ENCODE measurements around the gene RCAN2.

DNA sequence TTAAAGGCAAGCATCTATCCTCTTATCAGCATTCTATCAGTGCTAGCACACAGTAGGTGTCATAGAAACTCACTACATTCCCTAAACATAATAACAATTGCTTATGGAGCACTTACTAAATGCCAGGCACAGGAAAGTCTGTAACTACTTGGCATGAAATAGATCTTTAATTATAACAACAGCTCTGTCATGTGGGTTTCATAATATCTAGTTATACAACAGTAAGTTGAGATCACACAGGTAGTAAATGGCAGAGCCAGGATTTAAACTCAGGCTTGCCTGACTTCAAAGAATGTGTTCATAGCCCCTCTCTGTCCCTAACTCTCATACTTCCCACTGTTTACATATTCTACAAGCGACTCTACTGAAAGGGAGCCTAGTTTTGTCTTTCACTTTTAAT is 254.5 kb downstream of the RCAN2 start:
- no peak for TF ChIP-seq EZH2 (IDR thresholded peaks at IDR 0.05; ENCODE audit: low read depth, unreplicated experiment)
- TF ChIP-seq EZH2phosphoT487 (IDR thresholded peaks at IDR 0.05; ENCODE audit: unreplicated experiment) = no peak
- TF ChIP-seq POLR2AphosphoS5 (IDR thresholded peaks at IDR 0.05; ENCODE audit: low read depth) = no peak
- TF ChIP-seq, protein P1, sequence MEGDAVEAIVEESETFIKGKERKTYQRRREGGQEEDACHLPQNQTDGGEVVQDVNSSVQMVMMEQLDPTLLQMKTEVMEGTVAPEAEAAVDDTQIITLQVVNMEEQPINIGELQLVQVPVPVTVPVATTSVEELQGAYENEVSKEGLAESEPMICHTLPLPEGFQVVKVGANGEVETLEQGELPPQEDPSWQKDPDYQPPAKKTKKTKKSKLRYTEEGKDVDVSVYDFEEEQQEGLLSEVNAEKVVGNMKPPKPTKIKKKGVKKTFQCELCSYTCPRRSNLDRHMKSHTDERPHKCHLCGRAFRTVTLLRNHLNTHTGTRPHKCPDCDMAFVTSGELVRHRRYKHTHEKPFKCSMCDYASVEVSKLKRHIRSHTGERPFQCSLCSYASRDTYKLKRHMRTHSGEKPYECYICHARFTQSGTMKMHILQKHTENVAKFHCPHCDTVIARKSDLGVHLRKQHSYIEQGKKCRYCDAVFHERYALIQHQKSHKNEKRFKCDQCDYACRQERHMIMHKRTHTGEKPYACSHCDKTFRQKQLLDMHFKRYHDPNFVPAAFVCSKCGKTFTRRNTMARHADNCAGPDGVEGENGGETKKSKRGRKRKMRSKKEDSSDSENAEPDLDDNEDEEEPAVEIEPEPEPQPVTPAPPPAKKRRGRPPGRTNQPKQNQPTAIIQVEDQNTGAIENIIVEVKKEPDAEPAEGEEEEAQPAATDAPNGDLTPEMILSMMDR (conservative IDR thresholded peaks at IDR 0.05; ENCODE audit: low read depth in 2 of 2) = no peak
- TF ChIP-seq CREB1 (CRISPR knock-in tag; IDR thresholded peaks at IDR 0.05; ENCODE audit: low read depth) = no peak
- TF ChIP-seq JUNB (IDR thresholded peaks at IDR 0.05; ENCODE audit: unreplicated experiment) = no peak
- TF ChIP-seq STAT1 (IDR thresholded peaks at IDR 0.05; ENCODE audit: unreplicated experiment) = no peak
- TF ChIP-seq ZNF331 (CRISPR knock-in tag; IDR thresholded peaks at IDR 0.05; ENCODE audit: low read depth) = no peak
- TF ChIP-seq, protein P2, sequence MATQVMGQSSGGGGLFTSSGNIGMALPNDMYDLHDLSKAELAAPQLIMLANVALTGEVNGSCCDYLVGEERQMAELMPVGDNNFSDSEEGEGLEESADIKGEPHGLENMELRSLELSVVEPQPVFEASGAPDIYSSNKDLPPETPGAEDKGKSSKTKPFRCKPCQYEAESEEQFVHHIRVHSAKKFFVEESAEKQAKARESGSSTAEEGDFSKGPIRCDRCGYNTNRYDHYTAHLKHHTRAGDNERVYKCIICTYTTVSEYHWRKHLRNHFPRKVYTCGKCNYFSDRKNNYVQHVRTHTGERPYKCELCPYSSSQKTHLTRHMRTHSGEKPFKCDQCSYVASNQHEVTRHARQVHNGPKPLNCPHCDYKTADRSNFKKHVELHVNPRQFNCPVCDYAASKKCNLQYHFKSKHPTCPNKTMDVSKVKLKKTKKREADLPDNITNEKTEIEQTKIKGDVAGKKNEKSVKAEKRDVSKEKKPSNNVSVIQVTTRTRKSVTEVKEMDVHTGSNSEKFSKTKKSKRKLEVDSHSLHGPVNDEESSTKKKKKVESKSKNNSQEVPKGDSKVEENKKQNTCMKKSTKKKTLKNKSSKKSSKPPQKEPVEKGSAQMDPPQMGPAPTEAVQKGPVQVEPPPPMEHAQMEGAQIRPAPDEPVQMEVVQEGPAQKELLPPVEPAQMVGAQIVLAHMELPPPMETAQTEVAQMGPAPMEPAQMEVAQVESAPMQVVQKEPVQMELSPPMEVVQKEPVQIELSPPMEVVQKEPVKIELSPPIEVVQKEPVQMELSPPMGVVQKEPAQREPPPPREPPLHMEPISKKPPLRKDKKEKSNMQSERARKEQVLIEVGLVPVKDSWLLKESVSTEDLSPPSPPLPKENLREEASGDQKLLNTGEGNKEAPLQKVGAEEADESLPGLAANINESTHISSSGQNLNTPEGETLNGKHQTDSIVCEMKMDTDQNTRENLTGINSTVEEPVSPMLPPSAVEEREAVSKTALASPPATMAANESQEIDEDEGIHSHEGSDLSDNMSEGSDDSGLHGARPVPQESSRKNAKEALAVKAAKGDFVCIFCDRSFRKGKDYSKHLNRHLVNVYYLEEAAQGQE (IDR thresholded peaks at IDR 0.05; ENCODE audit: unreplicated experiment) = no peak
- TF ChIP-seq, protein P3, sequence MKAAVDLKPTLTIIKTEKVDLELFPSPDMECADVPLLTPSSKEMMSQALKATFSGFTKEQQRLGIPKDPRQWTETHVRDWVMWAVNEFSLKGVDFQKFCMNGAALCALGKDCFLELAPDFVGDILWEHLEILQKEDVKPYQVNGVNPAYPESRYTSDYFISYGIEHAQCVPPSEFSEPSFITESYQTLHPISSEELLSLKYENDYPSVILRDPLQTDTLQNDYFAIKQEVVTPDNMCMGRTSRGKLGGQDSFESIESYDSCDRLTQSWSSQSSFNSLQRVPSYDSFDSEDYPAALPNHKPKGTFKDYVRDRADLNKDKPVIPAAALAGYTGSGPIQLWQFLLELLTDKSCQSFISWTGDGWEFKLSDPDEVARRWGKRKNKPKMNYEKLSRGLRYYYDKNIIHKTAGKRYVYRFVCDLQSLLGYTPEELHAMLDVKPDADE (IDR thresholded peaks at IDR 0.05) = no peak
- TF ChIP-seq, protein P4, sequence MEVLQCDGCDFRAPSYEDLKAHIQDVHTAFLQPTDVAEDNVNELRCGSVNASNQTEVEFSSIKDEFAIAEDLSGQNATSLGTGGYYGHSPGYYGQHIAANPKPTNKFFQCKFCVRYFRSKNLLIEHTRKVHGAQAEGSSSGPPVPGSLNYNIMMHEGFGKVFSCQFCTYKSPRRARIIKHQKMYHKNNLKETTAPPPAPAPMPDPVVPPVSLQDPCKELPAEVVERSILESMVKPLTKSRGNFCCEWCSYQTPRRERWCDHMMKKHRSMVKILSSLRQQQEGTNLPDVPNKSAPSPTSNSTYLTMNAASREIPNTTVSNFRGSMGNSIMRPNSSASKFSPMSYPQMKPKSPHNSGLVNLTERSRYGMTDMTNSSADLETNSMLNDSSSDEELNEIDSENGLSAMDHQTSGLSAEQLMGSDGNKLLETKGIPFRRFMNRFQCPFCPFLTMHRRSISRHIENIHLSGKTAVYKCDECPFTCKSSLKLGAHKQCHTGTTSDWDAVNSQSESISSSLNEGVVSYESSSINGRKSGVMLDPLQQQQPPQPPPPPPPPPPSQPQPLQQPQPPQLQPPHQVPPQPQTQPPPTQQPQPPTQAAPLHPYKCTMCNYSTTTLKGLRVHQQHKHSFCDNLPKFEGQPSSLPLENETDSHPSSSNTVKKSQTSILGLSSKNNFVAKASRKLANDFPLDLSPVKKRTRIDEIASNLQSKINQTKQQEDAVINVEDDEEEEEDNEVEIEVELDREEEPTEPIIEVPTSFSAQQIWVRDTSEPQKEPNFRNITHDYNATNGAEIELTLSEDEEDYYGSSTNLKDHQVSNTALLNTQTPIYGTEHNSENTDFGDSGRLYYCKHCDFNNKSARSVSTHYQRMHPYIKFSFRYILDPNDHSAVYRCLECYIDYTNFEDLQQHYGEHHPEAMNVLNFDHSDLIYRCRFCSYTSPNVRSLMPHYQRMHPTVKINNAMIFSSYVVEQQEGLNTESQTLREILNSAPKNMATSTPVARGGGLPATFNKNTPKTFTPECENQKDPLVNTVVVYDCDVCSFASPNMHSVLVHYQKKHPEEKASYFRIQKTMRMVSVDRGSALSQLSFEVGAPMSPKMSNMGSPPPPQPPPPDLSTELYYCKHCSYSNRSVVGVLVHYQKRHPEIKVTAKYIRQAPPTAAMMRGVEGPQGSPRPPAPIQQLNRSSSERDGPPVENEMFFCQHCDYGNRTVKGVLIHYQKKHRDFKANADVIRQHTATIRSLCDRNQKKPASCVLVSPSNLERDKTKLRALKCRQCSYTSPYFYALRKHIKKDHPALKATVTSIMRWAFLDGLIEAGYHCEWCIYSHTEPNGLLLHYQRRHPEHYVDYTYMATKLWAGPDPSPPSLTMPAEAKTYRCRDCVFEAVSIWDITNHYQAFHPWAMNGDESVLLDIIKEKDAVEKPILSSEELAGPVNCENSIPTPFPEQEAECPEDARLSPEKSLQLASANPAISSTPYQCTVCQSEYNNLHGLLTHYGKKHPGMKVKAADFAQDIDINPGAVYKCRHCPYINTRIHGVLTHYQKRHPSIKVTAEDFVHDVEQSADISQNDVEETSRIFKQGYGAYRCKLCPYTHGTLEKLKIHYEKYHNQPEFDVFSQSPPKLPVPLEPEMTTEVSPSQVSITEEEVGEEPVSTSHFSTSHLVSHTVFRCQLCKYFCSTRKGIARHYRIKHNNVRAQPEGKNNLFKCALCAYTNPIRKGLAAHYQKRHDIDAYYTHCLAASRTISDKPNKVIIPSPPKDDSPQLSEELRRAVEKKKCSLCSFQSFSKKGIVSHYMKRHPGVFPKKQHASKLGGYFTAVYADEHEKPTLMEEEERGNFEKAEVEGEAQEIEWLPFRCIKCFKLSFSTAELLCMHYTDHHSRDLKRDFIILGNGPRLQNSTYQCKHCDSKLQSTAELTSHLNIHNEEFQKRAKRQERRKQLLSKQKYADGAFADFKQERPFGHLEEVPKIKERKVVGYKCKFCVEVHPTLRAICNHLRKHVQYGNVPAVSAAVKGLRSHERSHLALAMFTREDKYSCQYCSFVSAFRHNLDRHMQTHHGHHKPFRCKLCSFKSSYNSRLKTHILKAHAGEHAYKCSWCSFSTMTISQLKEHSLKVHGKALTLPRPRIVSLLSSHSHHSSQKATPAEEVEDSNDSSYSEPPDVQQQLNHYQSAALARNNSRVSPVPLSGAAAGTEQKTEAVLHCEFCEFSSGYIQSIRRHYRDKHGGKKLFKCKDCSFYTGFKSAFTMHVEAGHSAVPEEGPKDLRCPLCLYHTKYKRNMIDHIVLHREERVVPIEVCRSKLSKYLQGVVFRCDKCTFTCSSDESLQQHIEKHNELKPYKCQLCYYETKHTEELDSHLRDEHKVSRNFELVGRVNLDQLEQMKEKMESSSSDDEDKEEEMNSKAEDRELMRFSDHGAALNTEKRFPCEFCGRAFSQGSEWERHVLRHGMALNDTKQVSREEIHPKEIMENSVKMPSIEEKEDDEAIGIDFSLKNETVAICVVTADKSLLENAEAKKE (CRISPR knock-in tag; IDR thresholded peaks at IDR 0.05) = no peak
- no peak for TF ChIP-seq ZNF114 (CRISPR knock-in tag; IDR thresholded peaks at IDR 0.05)
- no peak for TF ChIP-seq NANOG (IDR thresholded peaks at IDR 0.05; ENCODE audit: borderline replicate concordance)
